CD4-positive, alpha-beta T cell (primary cell): ENCODE results near the gene RGS18. TPM values are rescaled to one million over a fixed set of nuclear protein-coding genes. Genes with fewer than 3 reads are reported as not detected.

ENCODE experiments used
- ATAC-seq: fragments of 200-7000 bp; cut with Tn5 transposase; one replicate; pipeline ENCODE4 v1.10.0; 2022; ENCODE audit warnings: mild to moderate bottlenecking; ENCODE audit not compliant: poor library complexity
- CTCF ChIA-PET: fragments of 350-600 bp; sonication (Branson Sonifier 250); formaldehyde crosslinking; loops from one replicate; lab custom pipeline; 2021; ENCODE audit warnings: antibody characterized with exemption, inconsistent platforms; lab: Charles Lee
- POLR2A ChIA-PET: fragments of 350-600 bp; sonication (Branson Sonifier 250); formaldehyde crosslinking; loops from one replicate; lab custom pipeline; 2021; ENCODE audit warnings: antibody characterized with exemption, inconsistent platforms; lab: Charles Lee
- DNase-seq, 14 experiments: peaks; one replicate each; pipeline ENCODE4 v3.0.0-alpha.2; 2013 to 2020; ENCODE audit warnings: mixed read lengths in 2 of 14
- H3K27ac ChIP-seq, 2 donors: one replicate each; pipeline versions ENCODE4 v1.5.1 to v1.7.0; 2013; ENCODE audit warnings: low read length in 2 of 2, low read depth in 1 of 2, mild to moderate bottlenecking in 1 of 2
- H3K27me3 ChIP-seq, 2 experiments: 1 replicate in 1 of 2; 2 replicates in 1 of 2; pipeline versions ENCODE4 v1.6.1 to v1.7.0; 2013; ENCODE audit warnings: low read length in 2 of 2, control low read depth in 1 of 2, mild to moderate bottlenecking in 1 of 2, moderate library complexity in 1 of 2; ENCODE audit not compliant: insufficient read depth in 2 of 2, control insufficient read depth in 1 of 2
- H3K36me3 ChIP-seq: one replicate; pipeline ENCODE4 v1.6.1; 2013; ENCODE audit warnings: low read length, control low read depth; ENCODE audit not compliant: insufficient read depth
- H3K4me1 ChIP-seq: one replicate; pipeline ENCODE4 v1.6.1; 2013; ENCODE audit warnings: low read length, control low read depth; ENCODE audit not compliant: insufficient read depth
- H3K4me3 ChIP-seq: one replicate; pipeline ENCODE4 v1.5.1; 2013; ENCODE audit warnings: mild to moderate bottlenecking, low read length, moderate library complexity
- H3K9me3 ChIP-seq, 2 experiments: 1 replicate in 1 of 2; 2 replicates in 1 of 2; pipeline versions ENCODE4 v1.6.1 to v1.7.0; 2013; ENCODE audit warnings: low read length in 2 of 2, mild to moderate bottlenecking in 2 of 2, control low read depth in 1 of 2, moderate library complexity in 1 of 2; ENCODE audit not compliant: control insufficient read depth in 1 of 2, insufficient read depth in 1 of 2
- H3K27ac Mint-ChIP-seq: one replicate; pipeline ENCODE4 v1.8.0; 2020; ENCODE audit warnings: mixed read lengths
- H3K27me3 Mint-ChIP-seq: one replicate; pipeline ENCODE4 v1.8.0; 2021; ENCODE audit warnings: mixed read lengths
- H3K36me3 Mint-ChIP-seq: one replicate; pipeline ENCODE4 v1.8.0; 2021; ENCODE audit warnings: low read depth, mixed read lengths
- H3K4me1 Mint-ChIP-seq: one replicate; pipeline ENCODE4 v1.8.0; 2021; ENCODE audit warnings: low read depth, mixed read lengths
- H3K4me3 Mint-ChIP-seq: one replicate; pipeline ENCODE4 v1.8.0; 2020; ENCODE audit warnings: mild to moderate bottlenecking, mixed read lengths
- H3K9me3 Mint-ChIP-seq: one replicate; pipeline ENCODE4 v1.8.0; 2020; ENCODE audit warnings: mixed read lengths
- intact Hi-C, 2 experiments: fragments of 100-400 bp; cut with DNase I in 1 of 2; cut with micrococcal nuclease in 1 of 2; formaldehyde crosslinking; loops; one replicate each; pipeline versions ENCODE4 v1.15.1 to v1.9.0; 2023 to 2025; cut with DNase I, micrococcal nuclease
- total RNA-seq, 174 experiments: library from RNA in 2 of 174; stranded (reverse) in 2 of 174; gene quantifications; one replicate each; pipeline ENCODE4 v1.2.3 and lab custom pipeline; 2021 to 2026
- TF ChIP-seq, protein P1 (sequence below): fragments of 200-600 bp; IDR thresholded peaks from one replicate; pipeline ENCODE4 v1.8.0; 2022; ENCODE audit warnings: antibody characterized with exemption, mild to moderate bottlenecking

The RGS18 gene
- total RNA-seq, 2 experiments from 2014 or later = 0.22 to 0.95 TPM

DNA sequence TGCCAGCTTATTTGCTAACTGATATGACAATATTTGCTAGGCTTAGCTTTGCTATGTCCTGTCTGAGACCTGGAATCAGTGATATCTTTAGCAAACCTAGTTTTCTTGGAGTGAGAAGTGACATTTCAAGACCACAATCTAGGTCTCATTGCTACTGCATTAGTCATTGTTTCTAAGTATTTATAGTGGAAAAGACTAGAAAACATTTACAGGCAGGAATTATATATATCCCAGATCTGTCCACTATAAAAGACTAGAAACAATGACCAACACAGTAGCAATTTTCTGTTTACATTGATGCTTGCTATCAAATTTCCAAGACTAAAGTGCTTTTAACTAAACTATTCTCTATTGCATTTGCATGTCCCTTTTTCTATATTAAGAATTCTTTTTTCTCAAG, 5.0 kb upstream of the RGS18 start:
- no peaks in the 10 kb centered on the region for H3K36me3 Mint-ChIP-seq
- intact Hi-C loops = no loop called here
- DNase-seq = no peak
- H3K27me3 Mint-ChIP-seq = no peaks in the 10 kb centered on the region
- ATAC-seq = no peak
- POLR2A ChIA-PET = no interaction called here
- Histone ChIP-seq H3K9me3 (peaks cover 0 to 4% of the 10 kb centered on the region in 2 experiments), H3K27me3 (no peaks in the 10 kb centered on the region), H3K4me3 (no peak overlapping the region), H3K4me1 (no peaks in the 10 kb centered on the region), H3K36me3 (no peaks in the 10 kb centered on the region), H3K27ac (no peak overlapping the region)
- CTCF ChIA-PET = no interaction called here
- H3K4me1 Mint-ChIP-seq = no peaks in the 10 kb centered on the region
- no peaks in the 10 kb centered on the region for H3K9me3 Mint-ChIP-seq
- H3K4me3 Mint-ChIP-seq = no peak overlapping the region
- no peak overlapping the region for H3K27ac Mint-ChIP-seq
- TF ChIP-seq, protein P1, sequence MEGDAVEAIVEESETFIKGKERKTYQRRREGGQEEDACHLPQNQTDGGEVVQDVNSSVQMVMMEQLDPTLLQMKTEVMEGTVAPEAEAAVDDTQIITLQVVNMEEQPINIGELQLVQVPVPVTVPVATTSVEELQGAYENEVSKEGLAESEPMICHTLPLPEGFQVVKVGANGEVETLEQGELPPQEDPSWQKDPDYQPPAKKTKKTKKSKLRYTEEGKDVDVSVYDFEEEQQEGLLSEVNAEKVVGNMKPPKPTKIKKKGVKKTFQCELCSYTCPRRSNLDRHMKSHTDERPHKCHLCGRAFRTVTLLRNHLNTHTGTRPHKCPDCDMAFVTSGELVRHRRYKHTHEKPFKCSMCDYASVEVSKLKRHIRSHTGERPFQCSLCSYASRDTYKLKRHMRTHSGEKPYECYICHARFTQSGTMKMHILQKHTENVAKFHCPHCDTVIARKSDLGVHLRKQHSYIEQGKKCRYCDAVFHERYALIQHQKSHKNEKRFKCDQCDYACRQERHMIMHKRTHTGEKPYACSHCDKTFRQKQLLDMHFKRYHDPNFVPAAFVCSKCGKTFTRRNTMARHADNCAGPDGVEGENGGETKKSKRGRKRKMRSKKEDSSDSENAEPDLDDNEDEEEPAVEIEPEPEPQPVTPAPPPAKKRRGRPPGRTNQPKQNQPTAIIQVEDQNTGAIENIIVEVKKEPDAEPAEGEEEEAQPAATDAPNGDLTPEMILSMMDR = no peak

DNA sequence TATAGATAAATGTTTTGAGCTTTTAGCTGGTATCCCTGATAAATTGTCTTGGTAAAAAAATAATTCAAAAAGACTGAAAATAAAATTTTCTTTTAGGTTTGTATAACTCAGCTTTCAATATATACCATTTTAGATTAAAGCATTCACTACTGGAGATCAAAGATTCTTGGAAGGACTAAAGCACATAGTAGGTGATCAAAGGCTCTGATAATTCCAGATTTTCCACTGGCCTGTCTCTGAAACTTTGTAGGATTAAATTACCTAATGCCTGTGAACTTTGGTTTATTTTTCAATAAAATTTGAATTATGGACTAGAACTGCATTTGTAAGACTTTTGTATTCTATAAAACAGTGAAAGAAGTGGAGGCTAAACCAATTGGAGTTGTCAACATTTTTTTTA, 1.2 kb upstream of the RGS18 start:
- CTCF ChIA-PET = no interaction called here
- ATAC-seq (no peak), DNase-seq (no peak)
- TF ChIP-seq, protein P1 = no peak
- Mint-ChIP-seq H3K4me3 (no peak overlapping the region), H3K27ac (no peak overlapping the region), H3K36me3 (no peaks in the 10 kb centered on the region), H3K4me1 (no peaks in the 10 kb centered on the region), H3K9me3 (no peaks in the 10 kb centered on the region), H3K27me3 (no peaks in the 10 kb centered on the region)
- POLR2A ChIA-PET = interaction anchor here (0.6 kb wide), 1 partner anchor 214 kb away, joined by 3 read pairs; no protein-coding TSS in a partner anchor
- Histone ChIP-seq H3K27me3 (no peaks in the 10 kb centered on the region), H3K36me3 (no peaks in the 10 kb centered on the region), H3K9me3 (no peaks in the 10 kb centered on the region), H3K4me3 (no peak overlapping the region), H3K4me1 (no peaks in the 10 kb centered on the region), H3K27ac (no peak overlapping the region)
- intact Hi-C loops = no loop called here

DNA sequence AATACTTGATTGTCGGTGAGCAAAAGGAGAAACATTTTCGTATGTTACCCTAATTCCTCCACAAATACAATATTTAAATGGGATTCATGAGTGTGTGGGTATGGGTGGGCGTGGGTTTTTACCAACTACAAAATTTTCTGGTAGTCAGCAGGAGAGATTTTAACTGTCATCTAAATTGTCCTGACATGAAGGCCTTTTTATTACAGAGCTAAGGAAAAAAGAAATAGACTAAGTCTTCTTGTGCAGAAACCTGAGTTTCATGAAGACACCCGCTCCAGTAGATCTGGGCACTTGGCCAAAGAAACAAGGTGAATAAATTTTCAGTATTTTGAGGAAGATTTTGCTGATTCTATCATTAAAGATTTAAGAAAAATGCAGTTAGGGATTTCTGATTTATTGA, 752 bp downstream of the RGS18 start:
- no peak overlapping the region for H3K27ac Mint-ChIP-seq
- no peak overlapping the region for H3K27ac ChIP-seq
- CTCF ChIA-PET = no interaction called here
- no peaks in the 10 kb centered on the region for H3K27me3 Mint-ChIP-seq
- H3K9me3 ChIP-seq = no peaks in the 10 kb centered on the region
- POLR2A ChIA-PET = no interaction called here
- no peaks in the 10 kb centered on the region for H3K4me1 Mint-ChIP-seq
- TF ChIP-seq, protein P1 = no peak
- no peaks in the 10 kb centered on the region for H3K4me1 ChIP-seq
- H3K27me3 ChIP-seq = no peaks in the 10 kb centered on the region
- DNase-seq (no peak), ATAC-seq (no peak)
- H3K9me3 Mint-ChIP-seq = no peaks in the 10 kb centered on the region
- no peaks in the 10 kb centered on the region for H3K36me3 Mint-ChIP-seq
- no peak overlapping the region for H3K4me3 Mint-ChIP-seq
- intact Hi-C loops = no loop called here
- peak overlapping the region; percentile 24 for H3K4me3 ChIP-seq
- H3K36me3 ChIP-seq = no peaks in the 10 kb centered on the region
